Loucy (cell line): Measurements from ENCODE around the gene POLR1H.

Source experiments
- CTCF ChIP-seq: fragments of 200-600 bp; sonication (generic); conservative IDR thresholded peaks from 2 replicates; pipeline ENCODE4 v1.5.1; 2014; ENCODE audit warnings: mild to moderate bottlenecking, antibody characterized with exemption, low read length
- EZH2phosphoT487 ChIP-seq: fragments of 200-600 bp; IDR thresholded peaks from 2 replicates; pipeline ENCODE4 v1.6.1; 2018; ENCODE audit warnings: antibody characterized with exemption, mild to moderate bottlenecking, moderate library complexity, borderline replicate concordance

DNA sequence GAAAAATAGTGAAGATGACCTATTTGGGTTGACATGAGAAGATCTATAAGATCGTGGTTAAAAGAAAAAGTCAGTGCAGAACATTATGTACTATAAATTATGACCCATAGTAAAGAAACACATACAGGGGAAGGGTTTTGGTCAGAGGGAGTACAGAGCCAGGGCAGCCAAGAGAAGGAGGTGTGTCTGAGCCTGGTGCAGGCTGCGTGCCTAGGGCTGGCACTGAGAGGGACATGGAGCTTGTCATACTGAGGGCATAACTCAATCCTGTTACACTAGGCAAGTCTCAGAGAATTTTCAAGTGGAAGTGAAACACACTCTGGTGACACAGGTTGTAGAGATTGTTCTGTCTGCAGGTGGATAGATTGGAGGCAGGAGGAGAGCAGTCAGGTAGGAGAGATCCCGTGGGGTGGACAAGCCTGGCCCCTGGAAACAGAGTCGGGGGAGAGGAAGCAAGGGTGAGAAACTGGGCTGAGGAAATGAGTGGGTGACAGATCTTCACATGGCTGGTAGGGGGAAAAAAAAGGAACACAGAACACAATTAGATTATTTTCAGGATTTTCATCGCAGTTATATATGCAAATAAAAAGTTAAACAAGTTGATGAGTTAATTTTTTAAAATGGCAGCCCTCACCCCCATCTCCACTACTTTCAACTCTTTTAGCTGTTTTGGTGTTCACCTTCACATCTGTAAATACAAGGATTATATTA lies 33.0 kb downstream of the POLR1H start:
- TF ChIP-seq CTCF (no peak), EZH2phosphoT487 (no peak)
